Mesenteric fat pad (tissue), 1 donor: ENCODE measurements around the gene CHD9. TPM values are rescaled to one million over a fixed set of nuclear protein-coding genes. Genes with fewer than 3 reads are reported as not detected.
"Not testable (repeated sequence)": the region's sequence is repeated elsewhere in the genome, so short reads cannot be mapped to it uniquely, and the experiment has no call there.

ENCODE experiments used
- DNase-seq: peaks from one replicate; pipeline ENCODE4 v3.0.0-alpha.2; 2020; ENCODE audit warnings: low spot score
- total RNA-seq: library from RNA; stranded (reverse); fragmentation: NEBNext Ultra II Directional; extraction: Animal tissue kit (Norgen Biotek cat#: 25700); gene quantifications from one replicate; pipeline ENCODE4 v1.2.1, GENCODE V29; 2021
- donor health status: DM: yes; HTN: yes; CAD: no.

Gene CHD9
- total RNA-seq, 1 donor from 2014 or later: 100 TPM

DNA sequence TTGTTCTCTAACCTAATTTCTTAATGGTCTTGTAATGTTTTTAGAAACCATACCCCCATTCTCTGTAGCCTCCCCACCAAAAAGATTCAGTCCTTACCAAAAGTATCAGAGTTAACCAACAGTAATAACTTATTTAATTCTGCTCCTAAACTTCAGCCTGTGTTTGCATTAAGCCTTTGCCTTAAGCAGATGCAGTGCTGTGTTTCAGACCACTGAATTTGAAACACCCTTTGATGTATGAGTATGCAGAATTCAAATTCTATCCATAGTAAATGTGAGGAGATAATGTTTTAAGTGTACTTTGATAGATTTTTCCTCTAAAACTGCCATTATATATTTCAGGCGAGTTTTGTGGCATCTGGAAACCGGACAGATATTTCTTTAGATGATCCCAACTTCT, 207.9 kb downstream of the CHD9 start:
- DNase-seq: no peak

DNA sequence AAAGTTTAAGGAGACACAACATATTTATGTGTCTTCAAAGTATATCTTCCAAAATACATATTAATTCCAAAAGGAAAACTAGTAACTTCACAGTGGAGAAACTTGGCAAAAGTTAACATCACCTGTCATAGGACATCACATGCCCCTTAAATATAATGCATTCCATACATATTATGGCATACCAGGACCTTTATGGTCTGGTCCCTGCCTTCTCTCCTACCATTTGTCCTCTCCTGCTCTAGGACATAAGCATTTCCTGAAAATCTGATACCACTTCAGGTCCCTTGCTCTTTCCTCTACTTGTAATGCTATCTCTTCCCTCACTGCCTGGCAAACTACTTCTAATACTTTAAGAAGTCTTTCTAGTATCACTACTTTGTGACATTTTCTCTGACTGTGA, 211.4 kb downstream of the CHD9 start:
- DNase-seq: no peak

GRCh38 chr16:53278498-53278897, 223.7 kb downstream of the CHD9 start:
- not testable (repeated sequence) for DNase-seq

- no peak for DNase-seq
Observed at GRCh38 chr16:53281280-53281679, 226.5 kb downstream of the CHD9 start.

DNA sequence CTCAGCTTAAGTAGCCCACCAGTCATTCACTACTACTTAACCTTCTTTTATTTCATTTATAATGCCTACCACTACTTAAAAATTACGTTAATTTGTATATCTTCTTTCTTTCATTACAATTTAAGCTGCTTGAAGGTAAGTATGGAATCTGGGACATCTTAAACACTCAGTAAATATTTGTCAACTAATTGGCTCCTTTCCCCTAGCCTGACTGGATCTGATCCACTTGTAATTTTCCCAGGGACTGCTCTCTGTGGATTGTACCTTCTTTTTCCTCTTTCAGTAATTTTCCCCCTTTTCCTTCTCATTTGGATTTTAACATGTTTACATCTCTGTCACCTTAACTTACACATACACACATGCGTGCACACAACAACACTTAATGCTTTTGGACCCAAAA, 227.1 kb downstream of the CHD9 start:
- no peak for DNase-seq

DNA sequence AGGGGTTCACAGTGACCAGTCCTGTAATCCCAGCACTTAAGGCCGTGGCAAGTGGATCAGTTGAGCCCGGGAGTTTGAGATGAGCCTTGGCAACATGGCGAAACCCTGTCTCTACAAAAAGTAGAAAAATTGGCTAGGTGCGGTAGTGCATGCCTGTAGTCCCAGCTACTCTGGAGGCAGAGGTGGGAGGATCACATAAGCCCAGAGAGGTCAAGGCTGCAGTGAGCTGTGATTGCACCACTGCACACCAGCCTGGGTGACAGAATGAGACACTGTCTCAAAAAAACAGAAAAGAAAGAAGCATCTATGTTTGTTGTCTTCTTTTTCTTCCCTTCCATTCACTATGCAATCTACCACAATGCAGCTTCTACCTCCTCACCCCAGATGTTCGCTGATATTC, 227.5 kb downstream of the CHD9 start:
- no peak for DNase-seq

GRCh38 chr16:53282975-53283946, 228.5 kb downstream of the CHD9 start:
- no peak for DNase-seq

- DNase-seq: no peak
Observed at GRCh38 chr16:53285236-53285635, 230.4 kb downstream of the CHD9 start.

DNA sequence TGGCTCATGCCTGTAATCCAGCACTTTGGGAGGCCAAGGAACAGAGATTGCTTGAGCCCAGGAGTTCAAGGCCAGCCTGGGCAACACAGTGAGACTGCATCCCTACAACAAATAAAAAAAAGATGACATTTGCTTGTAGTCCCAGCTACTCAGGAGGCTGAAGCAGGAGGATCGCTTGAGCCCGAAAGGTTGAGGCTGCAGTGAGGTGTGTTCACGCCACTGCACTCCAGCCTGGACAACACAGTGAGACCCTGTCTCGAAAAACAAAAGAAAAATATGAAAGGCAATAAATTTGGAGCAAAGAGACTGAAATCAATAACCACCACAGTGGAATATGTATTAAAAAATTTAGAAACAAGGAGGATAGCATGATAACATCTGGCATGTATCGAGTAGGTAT, 235.7 kb downstream of the CHD9 start:
- DNase-seq: no peak

- DNase-seq: no peak
Observed at GRCh38 chr16:53291757-53292392, 237.1 kb downstream of the CHD9 start.

- no peak for DNase-seq
Observed at GRCh38 chr16:53297477-53297876, 242.7 kb downstream of the CHD9 start.

DNA sequence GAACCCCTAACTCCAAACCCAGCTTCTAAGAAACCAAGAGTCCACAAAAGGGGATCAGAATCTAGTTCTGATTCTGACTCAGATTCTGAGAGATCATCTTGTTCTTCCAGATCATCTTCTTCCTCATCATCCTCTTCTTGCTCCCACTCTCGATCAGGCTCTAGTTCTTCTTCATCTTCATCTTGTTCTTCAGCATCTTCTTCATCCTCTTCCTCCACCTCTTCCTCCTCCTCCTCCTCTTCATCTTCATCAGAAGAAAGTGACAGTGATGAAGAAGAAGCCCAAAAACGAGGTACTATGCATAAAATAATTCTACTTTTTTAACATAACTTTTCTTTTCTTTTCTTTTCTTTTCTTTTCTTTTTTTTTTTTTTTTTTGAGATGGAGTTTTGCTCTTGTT, 249.5 kb downstream of the CHD9 start:
- no peak for DNase-seq

DNA sequence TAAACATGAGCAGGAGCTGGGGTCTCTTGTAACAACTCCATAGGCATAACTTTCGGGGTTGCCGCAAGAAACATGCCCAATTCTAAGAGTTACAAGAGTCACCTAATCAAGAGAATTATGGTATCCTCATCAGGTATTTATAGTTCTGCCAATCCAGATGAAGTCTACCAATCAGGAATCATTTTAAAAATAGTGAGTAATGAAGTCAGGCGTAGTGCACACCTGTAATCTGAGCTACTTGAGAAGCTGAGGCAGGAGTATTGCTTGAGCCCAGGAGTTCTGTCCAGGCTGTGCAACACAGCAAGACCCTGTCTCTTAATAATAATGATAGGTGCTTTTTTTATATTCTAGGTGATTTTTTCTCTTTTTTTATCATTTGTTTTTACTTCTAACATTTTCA, 251.0 kb downstream of the CHD9 start:
- DNase-seq: no peak

DNA sequence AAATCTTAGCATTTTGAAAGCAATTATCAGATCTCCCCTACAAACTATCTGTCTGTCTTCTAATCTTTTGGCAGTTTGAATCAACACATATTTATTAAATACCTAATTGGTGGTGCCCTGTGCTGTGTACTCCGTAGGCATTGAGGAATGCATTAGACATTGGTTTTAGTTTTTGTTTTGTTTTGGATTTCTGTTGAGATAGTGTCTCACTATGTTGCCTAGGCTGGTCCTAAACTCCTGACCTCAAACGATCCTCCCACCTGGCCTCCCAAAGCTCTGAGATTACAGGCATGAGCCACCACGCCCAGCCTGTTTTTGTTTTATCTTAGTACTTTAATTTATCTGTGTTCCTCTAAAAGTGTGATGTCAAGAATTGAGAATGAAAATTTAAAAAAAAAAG, 254.7 kb downstream of the CHD9 start:
- no peak for DNase-seq

- DNase-seq: no peak
Observed at GRCh38 chr16:53320992-53321391, 266.2 kb downstream of the CHD9 start.

DNA sequence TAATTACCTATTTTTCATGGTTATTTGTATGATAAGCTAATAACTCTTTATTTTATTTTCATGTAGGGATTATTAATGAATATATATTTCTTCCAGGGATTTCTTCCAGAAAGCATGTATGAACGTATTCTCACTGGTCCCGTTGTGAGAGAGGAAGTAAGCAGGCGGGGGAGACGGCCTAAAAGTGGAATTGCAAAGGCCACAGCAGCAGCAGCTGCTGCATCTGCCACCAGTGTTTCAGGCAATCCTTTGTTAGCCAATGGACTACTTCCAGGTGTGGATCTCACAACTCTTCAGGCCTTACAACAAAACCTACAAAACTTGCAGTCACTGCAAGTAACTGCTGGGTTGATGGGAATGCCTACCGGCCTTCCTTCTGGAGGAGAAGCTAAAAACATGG, 269.1 kb downstream of the CHD9 start:
- no peak for DNase-seq

GRCh38 chr16:53330991-53331390, 276.2 kb downstream of the CHD9 start:
- DNase-seq: not testable (repeated sequence)

DNA sequence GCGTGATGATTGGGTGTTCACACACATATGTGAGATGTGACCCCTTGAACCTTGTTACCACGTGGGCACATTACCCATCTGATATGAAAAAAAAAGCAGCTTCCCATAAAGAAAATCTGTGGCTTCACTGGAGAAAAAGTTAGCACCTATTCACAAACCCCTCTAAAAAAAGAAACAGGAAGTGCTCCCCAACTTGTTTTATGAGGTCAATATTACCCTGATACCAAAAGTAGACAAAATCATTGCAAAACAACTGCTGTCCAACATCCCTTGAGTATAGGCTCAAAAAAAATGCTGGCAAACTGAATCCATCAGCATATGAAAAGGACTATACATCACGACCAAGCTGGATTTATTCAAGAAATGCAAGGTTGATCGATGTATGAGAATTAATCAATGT, 279.8 kb downstream of the CHD9 start:
- no peak for DNase-seq

- DNase-seq: no peak
Observed at GRCh38 chr16:53337294-53337693, 282.5 kb downstream of the CHD9 start.

- no peak for DNase-seq
Observed at GRCh38 chr16:53341792-53342191, 287.0 kb downstream of the CHD9 start.

GRCh38 chr16:53355064-53355463, 300.3 kb downstream of the CHD9 start:
- no peak for DNase-seq

GRCh38 chr16:53356478-53357207, 301.9 kb downstream of the CHD9 start:
- DNase-seq: no peak
